Trophoblast cell (in vitro differentiated cells and primary cell): ENCODE measurements around the gene FAM229B.
A peak's percentile ranks its signal among the peaks of the same experiment; 100 is the strongest.
"Not testable (repeated sequence)": the region's sequence is repeated elsewhere in the genome, so short reads cannot be mapped to it uniquely, and the experiment has no call there.

Experiments used
- DNase-seq, 2 donors: peaks; one replicate each; pipeline ENCODE4 v3.0.0-alpha.2; 2016
- H2AFZ ChIP-seq: 2 replicates; pipeline ENCODE4 v1.6.1; 2013; ENCODE audit warnings: low read length, moderate library complexity, mild to moderate bottlenecking; ENCODE audit not compliant: insufficient read depth, poor library complexity
- H2AK5ac ChIP-seq: 2 replicates; pipeline ENCODE4 v1.6.1; 2013; ENCODE audit warnings: mild to moderate bottlenecking, low read length
- H2BK120ac ChIP-seq: 2 replicates; pipeline ENCODE4 v1.6.1; 2013; ENCODE audit warnings: low read length, mild to moderate bottlenecking, moderate library complexity; ENCODE audit not compliant: insufficient read depth, poor library complexity
- H2BK12ac ChIP-seq: 2 replicates; pipeline ENCODE4 v1.6.1; 2013; ENCODE audit warnings: mild to moderate bottlenecking, low read length, moderate library complexity
- H2BK5ac ChIP-seq: 2 replicates; pipeline ENCODE4 v1.6.1; 2013; ENCODE audit warnings: low read length, low read depth, moderate library complexity, mild to moderate bottlenecking; ENCODE audit not compliant: poor library complexity
- H3K14ac ChIP-seq: 2 replicates; pipeline ENCODE4 v1.6.1; 2013; ENCODE audit warnings: mild to moderate bottlenecking, low read length
- H3K18ac ChIP-seq: 2 replicates; pipeline ENCODE4 v1.6.1; 2013; ENCODE audit warnings: mild to moderate bottlenecking, low read length
- H3K23ac ChIP-seq: 2 replicates; pipeline ENCODE4 v1.6.1; 2013; ENCODE audit warnings: low read length
- H3K27ac ChIP-seq: 2 replicates; pipeline ENCODE4 v1.5.1; 2013; ENCODE audit warnings: low read depth, mild to moderate bottlenecking, inconsistent platforms, low read length, moderate library complexity
- H3K27me3 ChIP-seq: 2 replicates; pipeline ENCODE4 v1.6.1; 2013; ENCODE audit warnings: inconsistent platforms, mild to moderate bottlenecking, low read length, moderate library complexity; ENCODE audit not compliant: insufficient read depth
- H3K36me3 ChIP-seq, 2 experiments: 1 replicate in 1 of 2; 2 replicates in 1 of 2; pipeline ENCODE4 v1.6.1; 2013; ENCODE audit warnings: low read length in 2 of 2, mild to moderate bottlenecking in 2 of 2, moderate library complexity in 1 of 2; ENCODE audit not compliant: insufficient read depth in 2 of 2, control insufficient read depth in 1 of 2
- H3K4ac ChIP-seq: 2 replicates; pipeline ENCODE4 v1.6.1; 2013; ENCODE audit warnings: low read depth, mild to moderate bottlenecking, low read length, moderate library complexity
- H3K4me1 ChIP-seq, 2 experiments: 1 replicate in 1 of 2; 2 replicates in 1 of 2; pipeline ENCODE4 v1.6.1; 2013; ENCODE audit warnings: low read length in 2 of 2, mild to moderate bottlenecking in 2 of 2, moderate library complexity in 1 of 2; ENCODE audit not compliant: insufficient read depth in 2 of 2, control insufficient read depth in 1 of 2
- H3K4me2 ChIP-seq: 2 replicates; pipeline ENCODE4 v1.6.1; 2013; ENCODE audit warnings: inconsistent platforms, mild to moderate bottlenecking, low read length, moderate library complexity
- H3K4me3 ChIP-seq: 2 replicates; pipeline ENCODE4 v1.5.1; 2013; ENCODE audit warnings: mild to moderate bottlenecking, low read depth, low read length, inconsistent platforms
- H3K79me1 ChIP-seq: one replicate; pipeline ENCODE4 v1.6.1; 2013; ENCODE audit warnings: low read length
- H3K79me2 ChIP-seq: 2 replicates; pipeline ENCODE4 v1.6.1; 2013; ENCODE audit warnings: low read length, mild to moderate bottlenecking; ENCODE audit not compliant: control insufficient read depth, insufficient read depth, poor library complexity
- H3K9ac ChIP-seq: 2 replicates; pipeline ENCODE4 v1.6.1; 2013; ENCODE audit warnings: mild to moderate bottlenecking, low read length
- H3K9me3 ChIP-seq: 2 replicates; pipeline ENCODE4 v1.6.1; 2013; ENCODE audit warnings: low read depth, mild to moderate bottlenecking, control low read depth, inconsistent platforms, low read length; ENCODE audit not compliant: insufficient read depth
- H4K12ac ChIP-seq: 2 replicates; pipeline ENCODE4 v1.6.1; 2013; ENCODE audit warnings: low read depth, mild to moderate bottlenecking, low read length, moderate library complexity
- H4K8ac ChIP-seq: 2 replicates; pipeline ENCODE4 v1.6.1; 2013; ENCODE audit warnings: low read depth, mild to moderate bottlenecking, low read length, moderate library complexity
- H4K91ac ChIP-seq: one replicate; pipeline ENCODE4 v1.6.1; 2013; ENCODE audit warnings: low read depth, mild to moderate bottlenecking, low read length, moderate library complexity
- WGBS: extraction: QIAGEN DNeasy Blood & Tissue Kit; methylation state at CpG from one replicate; pipeline ENCODE4 v1.1.7; 2013; ENCODE audit warnings: missing lambda C conversion rate; ENCODE audit not compliant: insufficient read length, insufficient coverage; ENCODE audit errors: extremely low coverage; 5-methylcytosine and 5-hydroxymethylcytosine counted together

The FAM229B gene

DNA sequence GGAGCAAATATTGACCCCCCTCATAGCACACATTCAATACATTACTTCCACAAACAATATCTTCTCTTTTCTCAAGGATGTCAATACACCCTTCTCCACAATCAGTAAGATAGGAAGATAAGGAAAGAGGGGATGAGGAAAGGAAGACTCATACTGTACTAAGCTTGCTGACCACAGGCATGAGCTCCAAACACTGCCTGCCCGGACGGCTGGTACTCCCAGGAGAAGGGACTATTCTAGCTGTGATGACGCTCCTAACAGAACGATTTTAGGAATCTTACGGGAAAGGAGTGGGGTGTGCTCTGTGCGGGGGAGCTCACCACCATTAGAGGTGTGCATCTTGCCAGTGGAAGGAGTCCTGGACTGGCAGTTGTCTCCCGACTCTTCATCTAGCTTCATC is 37.4 kb upstream of the FAM229B start:
- H3K4ac ChIP-seq: no peak overlapping the region
- no peak overlapping the region for H2AFZ ChIP-seq
- no peak overlapping the region for H2BK5ac ChIP-seq
- H3K23ac ChIP-seq: no peak overlapping the region
- no peak overlapping the region for H2BK120ac ChIP-seq
- no peaks in the 10 kb centered on the region for H3K27me3 ChIP-seq
- no peak overlapping the region for H4K91ac ChIP-seq
- H2BK12ac ChIP-seq: no peak overlapping the region
- H3K14ac ChIP-seq: no peak overlapping the region
- H3K18ac ChIP-seq: no peak overlapping the region
- no peak for DNase-seq
- no peak overlapping the region for H3K4me3 ChIP-seq
- no peaks in the 10 kb centered on the region for H3K9me3 ChIP-seq
- no peak overlapping the region for H2AK5ac ChIP-seq
- H3K79me1 ChIP-seq: no peaks in the 10 kb centered on the region
- H3K9ac ChIP-seq: no peak overlapping the region
- no CpG with 5 or more reads among the region's 7 CpGs for WGBS
- no peaks in the 10 kb centered on the region for H3K79me2 ChIP-seq
- no peak overlapping the region for H4K12ac ChIP-seq
- no peaks in the 10 kb centered on the region for H3K4me1 ChIP-seq
- no peaks in the 10 kb centered on the region for H3K36me3 ChIP-seq
- H3K4me2 ChIP-seq: no peak overlapping the region
- no peak overlapping the region for H4K8ac ChIP-seq
- H3K27ac ChIP-seq: no peak overlapping the region

DNA sequence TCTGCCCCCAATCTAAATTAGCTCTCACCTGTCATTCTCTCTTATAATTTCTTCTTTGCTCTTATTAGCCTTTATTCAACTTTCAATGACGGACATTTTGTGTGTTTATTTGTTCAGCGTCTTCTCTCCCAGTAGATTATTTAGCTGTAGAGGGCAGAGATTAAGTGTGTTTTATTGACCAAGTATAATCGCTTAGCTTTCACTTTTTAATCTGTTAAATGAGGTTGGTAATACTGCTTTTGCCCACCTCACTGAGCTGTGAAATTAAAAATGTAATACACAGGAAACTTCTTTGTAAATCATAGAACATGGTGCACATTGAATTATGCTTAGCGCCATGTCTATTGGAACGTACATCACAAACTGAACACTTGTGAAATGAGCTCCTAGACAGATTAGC is 37.0 kb upstream of the FAM229B start:
- H3K4me2 ChIP-seq: no peak overlapping the region
- H3K4ac ChIP-seq: no peak overlapping the region
- no peaks in the 10 kb centered on the region for H3K79me2 ChIP-seq
- H2AFZ ChIP-seq: no peak overlapping the region
- no peak overlapping the region for H2BK12ac ChIP-seq
- no peak overlapping the region for H2BK5ac ChIP-seq
- no peak overlapping the region for H3K9ac ChIP-seq
- H3K27ac ChIP-seq: no peak overlapping the region
- no peak overlapping the region for H3K4me3 ChIP-seq
- no peak overlapping the region for H3K14ac ChIP-seq
- H3K18ac ChIP-seq: no peak overlapping the region
- H4K91ac ChIP-seq: no peak overlapping the region
- no peaks in the 10 kb centered on the region for H3K4me1 ChIP-seq
- no peak overlapping the region for H4K8ac ChIP-seq
- no peak overlapping the region for H2AK5ac ChIP-seq
- no peak for DNase-seq
- no peaks in the 10 kb centered on the region for H3K79me1 ChIP-seq
- no peaks in the 10 kb centered on the region for H3K9me3 ChIP-seq
- no peaks in the 10 kb centered on the region for H3K27me3 ChIP-seq
- H3K23ac ChIP-seq: no peak overlapping the region
- no peak overlapping the region for H2BK120ac ChIP-seq
- no peaks in the 10 kb centered on the region for H3K36me3 ChIP-seq
- WGBS: no CpG with 5 or more reads among the region's 5 CpGs
- no peak overlapping the region for H4K12ac ChIP-seq

DNA sequence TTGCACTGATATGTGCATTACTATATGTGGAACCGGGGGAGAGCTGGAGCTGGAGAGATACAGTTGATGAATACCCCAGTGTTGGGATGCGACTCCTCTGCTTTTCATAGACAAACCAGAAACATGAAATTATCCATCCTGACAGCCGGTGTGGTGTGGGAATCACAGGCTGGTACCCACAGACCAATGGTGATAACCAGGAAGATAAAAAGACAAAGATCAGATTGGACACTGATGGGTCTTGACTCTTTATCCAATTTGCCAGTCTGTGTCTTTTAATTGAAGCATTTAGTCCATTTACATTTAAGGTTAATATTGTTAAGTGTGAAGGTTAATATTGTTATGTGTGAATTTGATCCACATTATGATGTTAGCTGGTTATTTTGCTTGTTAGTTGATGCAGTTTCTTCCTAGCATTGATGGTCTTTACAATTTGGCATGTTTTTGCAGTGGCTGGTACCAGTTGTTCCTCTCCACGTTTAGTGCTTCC is 36.1 kb upstream of the FAM229B start:
- H3K27ac ChIP-seq, H3K36me3 ChIP-seq, H3K4me3 ChIP-seq, H3K4me2 ChIP-seq, H4K12ac ChIP-seq, H3K79me2 ChIP-seq, H4K91ac ChIP-seq, DNase-seq, H3K79me1 ChIP-seq, H3K23ac ChIP-seq, H3K27me3 ChIP-seq, H3K9me3 ChIP-seq, H2BK12ac ChIP-seq, H3K4me1 ChIP-seq, H4K8ac ChIP-seq, H2BK5ac ChIP-seq, H2AFZ ChIP-seq, H3K4ac ChIP-seq, H2AK5ac ChIP-seq, H3K18ac ChIP-seq, H3K14ac ChIP-seq, H2BK120ac ChIP-seq: not testable (repeated sequence)
- WGBS: no CpG with 5 or more reads among the region's 4 CpGs
- peak overlapping the region; percentile 66 for H3K9ac ChIP-seq

DNA sequence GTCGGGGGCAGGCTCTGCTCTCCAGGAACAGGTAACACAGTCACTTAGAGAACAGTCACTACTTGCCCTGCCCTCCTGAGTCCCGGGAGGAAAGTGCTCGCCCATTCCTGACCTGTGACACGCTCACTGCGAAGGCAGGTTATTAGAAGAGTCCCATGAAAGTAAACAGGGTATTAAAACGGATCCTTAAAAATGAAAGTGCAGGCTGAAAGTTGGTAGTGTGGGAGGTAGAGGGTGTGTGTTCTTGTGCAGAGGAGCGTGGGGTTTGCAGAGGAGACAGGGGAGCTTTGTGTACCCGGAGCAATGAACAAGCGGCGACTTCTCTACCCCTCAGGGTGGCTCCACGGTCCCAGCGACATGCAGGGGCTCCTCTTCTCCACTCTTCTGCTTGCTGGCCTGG is 33.4 kb upstream of the FAM229B start, which contains the start of gene CCN6:
CCN6 (plus strand) TSS at position 104 of the 400 bp plus-strand sequence; CDS start at position 358, 254 bp downstream.
- no peak within 1 kb of the TSS for H3K14ac ChIP-seq
- H2AFZ ChIP-seq: no peak within 1 kb of the TSS
- WGBS: no CpG with 5 or more reads among the region's 12 CpGs
- H3K23ac ChIP-seq: no peak within 1 kb of the TSS
- no peaks in the 10 kb centered on the region for H3K36me3 ChIP-seq
- no peak within 1 kb of the TSS for H4K8ac ChIP-seq
- no peak within 1 kb of the TSS for H2BK12ac ChIP-seq
- H3K4me3 ChIP-seq: no peak within 1 kb of the TSS
- H3K9ac ChIP-seq: no peak within 1 kb of the TSS
- no peak within 1 kb of the TSS for H3K4me2 ChIP-seq
- H3K27ac ChIP-seq: no peak within 1 kb of the TSS
- H4K91ac ChIP-seq: no peak within 1 kb of the TSS
- no peaks in the 10 kb centered on the region for H3K79me2 ChIP-seq
- H3K79me1 ChIP-seq: no peaks in the 10 kb centered on the region
- H2BK120ac ChIP-seq: no peak within 1 kb of the TSS
- H3K4ac ChIP-seq: no peak within 1 kb of the TSS
- H3K18ac ChIP-seq: no peak within 1 kb of the TSS
- no peak within 1 kb of the TSS for H2AK5ac ChIP-seq
- H3K9me3 ChIP-seq: no peaks in the 10 kb centered on the region
- no peak for DNase-seq
- no peaks in the 10 kb centered on the region for H3K4me1 ChIP-seq
- H2BK5ac ChIP-seq: no peak within 1 kb of the TSS
- H3K27me3 ChIP-seq: no peaks in the 10 kb centered on the region
- no peak within 1 kb of the TSS for H4K12ac ChIP-seq
